ENCODE data around the gene RNASEH2C. TPM values are rescaled to one million over a fixed set of nuclear protein-coding genes. Genes with fewer than 3 reads are reported as not detected.
"Not testable (repeated sequence)": the region's sequence is repeated elsewhere in the genome, so short reads cannot be mapped to it uniquely, and the experiment has no call there.

RNASEH2C gene
- polyA plus RNA-seq, 3 donors, result 46.8 to 53.6 (median 51.3) TPM

GRCh38 chr11:65726660-65727059, 6.1 kb upstream of the RNASEH2C start:
- DNase-seq, result no peak

GRCh38 chr11:65722261-65722660, 1.7 kb upstream of the RNASEH2C start:
- DNase-seq, result no peak

GRCh38 chr11:65719871-65720210, 757 bp downstream of the RNASEH2C start:
- DNase-seq, result no peak

GRCh38 chr11:65718964-65719492, 1.6 kb downstream of the RNASEH2C start:
- DNase-seq, result no peak

- no peak for DNase-seq
These were observed 2.1 kb downstream of the RNASEH2C start for GRCh38 chr11:65718531-65718930.

GRCh38 chr11:65717906-65718305, 2.7 kb downstream of the RNASEH2C start:
- no peak for DNase-seq

GRCh38 chr11:65716774-65717405, 3.7 kb downstream of the RNASEH2C start:
- no peak for DNase-seq

- DNase-seq, result no peak
These were observed 4.3 kb downstream of the RNASEH2C start for GRCh38 chr11:65716302-65716701.

GRCh38 chr11:65714433-65714832, 6.2 kb downstream of the RNASEH2C start:
- DNase-seq, result no peak

- DNase-seq, result no peak
These were observed 7.2 kb downstream of the RNASEH2C start for GRCh38 chr11:65713212-65713969.

- DNase-seq, result no peak
These were observed 7.9 kb downstream of the RNASEH2C start for GRCh38 chr11:65712633-65713076.

GRCh38 chr11:65711785-65712632, 8.6 kb downstream of the RNASEH2C start, which contains the start of gene KAT5:
Gene KAT5 (plus strand): TSS chr11:65712252. CDS start chr11:65712268, 16 bp downstream.
- DNase-seq, result peak; percentile 98

GRCh38 chr11:65710421-65710820, 10.2 kb downstream of the RNASEH2C start:
- DNase-seq, result no peak

GRCh38 chr11:65709661-65710060, 10.9 kb downstream of the RNASEH2C start:
- DNase-seq, result no peak

- no peak for DNase-seq
These were observed 12.1 kb downstream of the RNASEH2C start for GRCh38 chr11:65708451-65708850.

GRCh38 chr11:65707002-65707401, 13.6 kb downstream of the RNASEH2C start:
- not testable (repeated sequence) for DNase-seq

GRCh38 chr11:65706303-65706763, 14.3 kb downstream of the RNASEH2C start:
- DNase-seq, result peak; percentile 36

GRCh38 chr11:65703846-65704245, 16.8 kb downstream of the RNASEH2C start:
- DNase-seq, result no peak

GRCh38 chr11:65701686-65702085, 18.9 kb downstream of the RNASEH2C start:
- no peak for DNase-seq

GRCh38 chr11:65700399-65700798, 20.2 kb downstream of the RNASEH2C start:
- no peak for DNase-seq

- DNase-seq, result no peak
These were observed 21.3 kb downstream of the RNASEH2C start for GRCh38 chr11:65699306-65699705.

- no peak for DNase-seq
These were observed 22.4 kb downstream of the RNASEH2C start for GRCh38 chr11:65698205-65698604.
